B cell (primary cell): ENCODE measurements around the gene GALNT18. TPM values are rescaled to one million over a fixed set of nuclear protein-coding genes. Genes with fewer than 3 reads are reported as not detected.

Source experiments
- ATAC-seq: fragments of 200-7000 bp; cut with Tn5 transposase; one replicate; pipeline ENCODE4 v1.10.0; 2021; ENCODE audit warnings: low read depth, mild to moderate bottlenecking, moderate number of reproducible peaks, moderate library complexity
- CTCF ChIA-PET: fragments of 350-600 bp; sonication (Branson Sonifier 250); formaldehyde crosslinking; loops from one replicate; lab custom pipeline; 2021; ENCODE audit warnings: antibody characterized with exemption, inconsistent platforms; lab: Charles Lee
- POLR2A ChIA-PET: fragments of 350-600 bp; sonication (Branson Sonifier 250); formaldehyde crosslinking; loops from one replicate; lab custom pipeline; 2021; ENCODE audit warnings: antibody characterized with exemption; lab: Charles Lee
- DNase-seq: peaks from one replicate; pipeline ENCODE4 v3.0.0; 2013
- H2AFZ ChIP-seq: 2 replicates; pipeline ENCODE4 v1.6.1; 2012; ENCODE audit warnings: mild to moderate bottlenecking, low read depth, low read length; ENCODE audit not compliant: insufficient read depth, poor library complexity, severe bottlenecking
- H3K27ac ChIP-seq, 2 donors: 1 replicate in 1 of 2; 2 replicates in 1 of 2; pipeline ENCODE4 v1.5.1; 2012 to 2013; ENCODE audit warnings: low read length in 2 of 2, mild to moderate bottlenecking in 2 of 2, moderate library complexity in 1 of 2
- H3K27me3 ChIP-seq, 4 experiments: fragments of 200-600 bp in 1 of 4; sonication (generic) in 1 of 4; replicated peaks in 1 of 4; 1 replicate in 2 of 4; 2 replicates in 2 of 4; pipeline versions ENCODE4 v1.6.1 to v1.7.0; 2013 to 2016; ENCODE audit warnings: low read length in 3 of 4, mild to moderate bottlenecking in 2 of 4, mixed read lengths in 1 of 4, moderate library complexity in 1 of 4; ENCODE audit not compliant: insufficient read depth in 4 of 4, control insufficient read depth in 3 of 4; ENCODE audit errors: control extremely low read depth in 1 of 4
- H3K36me3 ChIP-seq, 2 experiments: replicated peaks in 1 of 2; 1 replicate in 1 of 2; 2 replicates in 1 of 2; pipeline versions ENCODE4 v1.6.1 to v1.7.1; 2013; ENCODE audit warnings: low read length in 1 of 2; ENCODE audit not compliant: insufficient read depth in 2 of 2, control insufficient read depth in 1 of 2; ENCODE audit errors: control extremely low read depth in 1 of 2, extremely low read depth in 1 of 2
- H3K4me1 ChIP-seq, 2 donors: fragments of 200-600 bp in 1 of 2; sonication (generic) in 1 of 2; 1 replicate in 1 of 2; 2 replicates in 1 of 2; pipeline versions ENCODE4 v1.5.1 to v1.6.1; 2013 to 2017; ENCODE audit warnings: low read length in 2 of 2; ENCODE audit not compliant: control insufficient read depth in 2 of 2, insufficient read depth in 2 of 2
- H3K4me2 ChIP-seq: replicated peaks from 2 replicates; pipeline ENCODE3; 2012; ENCODE audit warnings: mild to moderate bottlenecking, low read depth, low read length; ENCODE audit not compliant: poor library complexity, severe bottlenecking
- H3K4me3 ChIP-seq, 5 experiments: fragments of 200-600 bp in 1 of 5; sonication (generic) in 1 of 5; 1 replicate in 3 of 5; 2 replicates in 2 of 5; pipeline versions ENCODE4 v1.5.1 to v1.7.0; 2011 to 2016; ENCODE audit warnings: low read length in 4 of 5, mild to moderate bottlenecking in 4 of 5, low read depth in 2 of 5, control low read depth in 1 of 5, moderate library complexity in 1 of 5; ENCODE audit not compliant: insufficient read depth in 1 of 5; ENCODE audit errors: control extremely low read depth in 1 of 5, extremely low read depth in 1 of 5
- H3K79me2 ChIP-seq: fragments of 200-600 bp; sonication (generic); one replicate; pipeline ENCODE4 v1.6.0; 2016; ENCODE audit warnings: low read length; ENCODE audit not compliant: control insufficient read depth, insufficient read depth
- H3K9ac ChIP-seq: fragments of 200-600 bp; sonication (generic); 2 replicates; pipeline ENCODE4 v1.6.1; 2017; ENCODE audit warnings: mild to moderate bottlenecking, low read length, moderate library complexity
- H3K9me3 ChIP-seq, 3 donors: one replicate each; pipeline versions ENCODE4 v1.6.1 to v1.7.1; 2013; ENCODE audit warnings: low read length in 2 of 3; ENCODE audit not compliant: control insufficient read depth in 2 of 3, insufficient read depth in 1 of 3; ENCODE audit errors: control extremely low read depth in 1 of 3
- H4K20me1 ChIP-seq: 2 replicates; pipeline ENCODE4 v1.6.0; 2012; ENCODE audit warnings: mild to moderate bottlenecking, low read length; ENCODE audit not compliant: insufficient read depth, control insufficient read depth, poor library complexity, severe bottlenecking
- H3K27ac Mint-ChIP-seq: one replicate; pipeline ENCODE4 v1.8.0; 2021; ENCODE audit warnings: mixed read lengths
- H3K27me3 Mint-ChIP-seq: one replicate; pipeline ENCODE4 v1.8.0; 2021; ENCODE audit warnings: mixed read lengths
- H3K4me1 Mint-ChIP-seq: one replicate; pipeline ENCODE4 v1.8.0; 2021; ENCODE audit warnings: mixed read lengths
- H3K4me3 Mint-ChIP-seq: one replicate; pipeline ENCODE4 v1.8.0; 2021; ENCODE audit warnings: mixed read lengths
- H3K9me3 Mint-ChIP-seq: one replicate; pipeline ENCODE4 v1.8.0; 2022; ENCODE audit warnings: mixed read lengths; ENCODE audit not compliant: insufficient read depth
- CTCF ChIP-seq: fragments of 200-600 bp; IDR thresholded peaks from one replicate; pipeline ENCODE4 v1.8.0; 2022; ENCODE audit warnings: antibody characterized with exemption, mild to moderate bottlenecking
- EZH2 ChIP-seq: IDR thresholded peaks from 2 replicates; pipeline ENCODE4 v1.6.1; 2012; ENCODE audit warnings: borderline replicate concordance, low read depth, mild to moderate bottlenecking, moderate library complexity, low read length; ENCODE audit not compliant: insufficient read depth, poor library complexity, severe bottlenecking
- WGBS: methylation state at CpG from one replicate; pipeline ENCODE4 v1.1.5; 2013; ENCODE audit warnings: missing lambda C conversion rate; ENCODE audit not compliant: insufficient coverage; 5-methylcytosine and 5-hydroxymethylcytosine counted together
- intact Hi-C: fragments of 100-400 bp; cut with micrococcal nuclease; formaldehyde crosslinking; loops from one replicate; pipeline ENCODE4 v1.10.0; 2022
- polyA plus RNA-seq: library from polyadenylated mRNA; depleted of rRNA; stranded (reverse); fragments of >200 nt; gene quantifications from 2 replicates; pipeline ENCODE4 v1.2.3, GENCODE V29; 2012
- total RNA-seq, 2 donors: library from RNA; stranded (reverse); fragments of 120-200 nt in 1 of 2; gene quantifications; 1 replicate in 1 of 2; 2 replicates in 1 of 2; pipeline versions ENCODE4 v1.2.3 to v1.2.4, GENCODE V29; 2013 to 2022

Gene GALNT18
- total and polyA plus RNA-seq, 2 donors (not counting 1 experiment from before 2014, with no cell fraction given) = not detected

- no peak for DNase-seq
- H3K9me3 ChIP-seq = no peaks in the 10 kb centered on the region
- no peak for TF ChIP-seq EZH2
- TF ChIP-seq CTCF = no peak
- H3K4me1 ChIP-seq = no peaks in the 10 kb centered on the region
- no CpG with 5 or more reads among the region's 3 CpGs for WGBS
- ChIA-PET POLR2A (no interaction called here), CTCF (interaction anchor here (1.4 kb wide), 1 partner anchor 11 kb away, joined by 4 read pairs; no protein-coding TSS in a partner anchor)
- Mint-ChIP-seq H3K4me3 (no peak overlapping the region), H3K4me1 (no peaks in the 10 kb centered on the region), H3K9me3 (no peaks in the 10 kb centered on the region), H3K27ac (no peak overlapping the region), H3K27me3 (peaks cover 4% of the 10 kb centered on the region)
- H4K20me1 ChIP-seq = no peaks in the 10 kb centered on the region
- H2AFZ ChIP-seq = no peak overlapping the region
- H3K27ac ChIP-seq = no peak overlapping the region
- H3K79me2 ChIP-seq = no peaks in the 10 kb centered on the region
- no peaks in the 10 kb centered on the region for H3K27me3 ChIP-seq
- no peak overlapping the region for H3K9ac ChIP-seq
- no peak overlapping the region for H3K4me3 ChIP-seq
- no peak for ATAC-seq
- intact Hi-C loops = no loop called here
- no peaks in the 10 kb centered on the region for H3K36me3 ChIP-seq
- no peak overlapping the region for H3K4me2 ChIP-seq
Measured at GRCh38 chr11:11397781-11398180, 224.0 kb downstream of the GALNT18 start.

GRCh38 chr11:11397036-11397415 lies 224.8 kb downstream of the GALNT18 start:
- intact Hi-C loops = no loop called here
- TF ChIP-seq CTCF = no peak
- TF ChIP-seq EZH2 = no peak
- Histone ChIP-seq H3K4me3 (no peak overlapping the region), H3K4me1 (no peaks in the 10 kb centered on the region), H3K36me3 (no peaks in the 10 kb centered on the region), H3K9me3 (no peaks in the 10 kb centered on the region), H3K27ac (no peak overlapping the region), H2AFZ (no peak overlapping the region), H3K9ac (no peak overlapping the region), H4K20me1 (no peaks in the 10 kb centered on the region), H3K27me3 (no peaks in the 10 kb centered on the region), H3K4me2 (no peak overlapping the region), H3K79me2 (no peaks in the 10 kb centered on the region)
- POLR2A ChIA-PET = no interaction called here
- Mint-ChIP-seq H3K9me3 (no peaks in the 10 kb centered on the region), H3K4me3 (no peak overlapping the region), H3K27ac (no peak overlapping the region), H3K4me1 (no peaks in the 10 kb centered on the region), H3K27me3 (peaks cover 4% of the 10 kb centered on the region)
- CTCF ChIA-PET = no interaction called here
- 100% methylated on average over 2 of the region's 2 CpGs for whole genome bisulfite sequencing
- no peak for DNase-seq
- no peak for ATAC-seq
